IPS-18c (cell line): ENCODE measurements around the gene ERC1.
"Not testable (repeated sequence)": the region's sequence is repeated elsewhere in the genome, so short reads cannot be mapped to it uniquely, and the experiment has no call there.

ENCODE experiments used
- H3K4me3 ChIP-seq: 2 replicates; pipeline ENCODE4 v1.7.0; 2013; ENCODE audit warnings: low read depth, mild to moderate bottlenecking, low read length, moderate library complexity; ENCODE audit not compliant: insufficient read depth
- H3K9me3 ChIP-seq: one replicate; pipeline ENCODE4 v1.6.1; 2013; ENCODE audit warnings: mild to moderate bottlenecking, low read length, moderate library complexity; ENCODE audit not compliant: control insufficient read depth, insufficient read depth

The ERC1 gene

DNA sequence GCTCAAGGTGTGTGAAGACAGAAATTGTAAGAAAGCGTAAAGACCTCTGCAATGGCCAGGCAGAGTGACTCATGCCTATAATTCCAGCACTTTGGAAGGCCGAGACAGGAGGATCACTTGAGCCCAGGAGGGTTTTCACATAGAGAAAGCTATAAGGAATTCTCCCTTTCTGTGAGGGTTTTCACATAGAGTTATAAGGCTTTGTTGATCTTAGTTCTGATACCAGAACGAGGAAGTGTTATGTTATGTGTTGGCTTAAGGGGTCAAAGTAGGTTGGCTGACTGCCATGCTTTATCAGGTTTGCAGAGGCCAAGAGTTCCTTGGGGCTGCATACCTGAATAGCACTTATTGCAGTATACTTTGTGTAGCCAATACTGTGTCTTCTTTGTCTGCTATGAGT, 139.1 kb downstream of the ERC1 start:
- H3K9me3 ChIP-seq, result no peaks in the 10 kb centered on the region
- no peak overlapping the region for H3K4me3 ChIP-seq

DNA sequence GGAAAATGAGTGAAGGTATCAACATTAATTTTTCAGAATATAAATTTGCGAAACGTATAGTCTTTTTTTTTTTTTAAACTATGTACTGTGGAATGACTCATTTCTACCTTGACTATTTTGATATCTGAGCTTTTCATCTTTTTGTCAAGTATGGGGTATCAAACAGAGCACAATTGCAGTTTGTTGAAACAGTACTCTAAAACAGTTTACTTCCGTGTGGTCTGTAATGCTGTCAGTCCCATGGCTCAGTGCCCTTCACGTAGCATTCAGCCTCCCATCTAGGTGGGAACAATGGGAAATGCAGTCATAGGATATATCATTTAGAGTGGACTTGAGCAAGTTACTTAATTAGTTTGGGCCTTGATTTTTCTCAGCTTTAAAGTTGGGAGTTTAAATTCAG, 139.5 kb downstream of the ERC1 start:
- no peak overlapping the region for H3K4me3 ChIP-seq

DNA sequence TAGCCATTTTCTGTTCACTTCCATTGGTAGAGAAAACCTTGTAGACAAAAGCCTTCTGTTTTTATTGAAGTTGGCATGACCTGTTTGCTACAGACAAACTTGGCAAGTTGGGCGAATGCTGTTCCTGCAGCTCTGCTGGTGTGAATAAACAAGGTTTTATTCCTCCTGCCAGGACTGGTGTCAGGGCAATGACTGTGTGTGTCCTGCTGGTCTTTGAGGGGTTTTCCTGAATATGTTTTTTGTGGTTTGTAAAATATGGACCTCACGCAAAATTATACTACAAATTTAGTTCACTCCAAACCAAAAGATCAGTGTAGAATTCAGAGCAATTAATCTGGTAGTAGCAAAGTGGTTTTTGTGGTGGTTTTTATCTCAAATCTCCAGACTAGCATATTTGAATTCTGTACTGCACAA, 140.8 kb downstream of the ERC1 start:
- H3K4me3 ChIP-seq, result no peak overlapping the region
- H3K9me3 ChIP-seq, result no peaks in the 10 kb centered on the region

More for the DNA sequence above, 139.5 kb downstream of the ERC1 start:
- no peaks in the 10 kb centered on the region for H3K9me3 ChIP-seq

GRCh38 chr12:1132311-1132710, 141.3 kb downstream of the ERC1 start:
- Histone ChIP-seq H3K4me3 (no peak overlapping the region), H3K9me3 (no peaks in the 10 kb centered on the region)

- Histone ChIP-seq H3K9me3 (peaks cover 2% of the 10 kb centered on the region), H3K4me3 (no peak overlapping the region)
Observed at GRCh38 chr12:1138691-1139090, 147.7 kb downstream of the ERC1 start.

DNA sequence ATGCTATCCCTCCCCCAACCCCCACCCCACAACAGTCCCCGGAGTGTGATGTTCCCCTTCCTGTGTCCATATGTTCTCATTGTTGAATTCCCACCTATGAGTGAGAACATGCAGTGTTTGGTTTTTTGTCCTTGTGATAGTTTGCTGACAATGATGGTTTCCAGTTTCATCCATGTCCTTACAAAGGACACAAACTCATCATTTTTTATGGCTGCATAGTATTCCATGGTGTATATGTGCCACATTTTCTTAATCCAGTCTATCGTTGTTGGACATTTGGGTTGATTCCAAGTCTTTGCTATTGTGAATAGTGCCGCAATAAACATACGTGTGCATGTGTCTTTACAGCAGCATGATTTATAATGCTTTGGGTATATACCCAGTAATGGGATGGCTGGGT, 155.7 kb downstream of the ERC1 start:
- not testable (repeated sequence) for H3K9me3 ChIP-seq, H3K4me3 ChIP-seq

GRCh38 chr12:1147821-1148220, 156.8 kb downstream of the ERC1 start:
- H3K4me3 ChIP-seq, result no peak overlapping the region
- H3K9me3 ChIP-seq, result no peaks in the 10 kb centered on the region

DNA sequence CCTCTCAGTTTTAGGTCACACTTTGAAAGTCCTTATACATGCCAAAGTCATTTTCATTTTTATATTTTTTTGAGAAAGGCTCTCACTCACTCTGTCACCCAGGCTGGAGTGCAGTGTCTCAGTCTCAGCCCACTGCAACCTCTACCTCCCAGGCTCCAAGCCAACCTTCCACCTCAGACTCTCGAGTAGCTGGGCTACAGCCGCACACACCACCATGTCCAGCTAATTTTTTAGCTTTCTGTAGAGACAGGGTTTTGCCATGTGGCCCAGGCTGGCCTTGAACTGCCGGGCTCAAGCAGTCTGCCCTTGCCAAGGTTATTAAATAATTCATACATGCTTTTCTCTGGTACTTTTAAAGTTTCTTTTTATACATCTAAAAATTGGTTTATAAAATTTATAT, 166.0 kb downstream of the ERC1 start:
- no peaks in the 10 kb centered on the region for H3K9me3 ChIP-seq
- H3K4me3 ChIP-seq, result no peak overlapping the region

- no peaks in the 10 kb centered on the region for H3K9me3 ChIP-seq
- no peak overlapping the region for H3K4me3 ChIP-seq
Observed at GRCh38 chr12:1161197-1161596, 170.2 kb downstream of the ERC1 start.

GRCh38 chr12:1162081-1162760, 171.2 kb downstream of the ERC1 start:
- Histone ChIP-seq H3K9me3 (no peaks in the 10 kb centered on the region), H3K4me3 (no peak overlapping the region)

DNA sequence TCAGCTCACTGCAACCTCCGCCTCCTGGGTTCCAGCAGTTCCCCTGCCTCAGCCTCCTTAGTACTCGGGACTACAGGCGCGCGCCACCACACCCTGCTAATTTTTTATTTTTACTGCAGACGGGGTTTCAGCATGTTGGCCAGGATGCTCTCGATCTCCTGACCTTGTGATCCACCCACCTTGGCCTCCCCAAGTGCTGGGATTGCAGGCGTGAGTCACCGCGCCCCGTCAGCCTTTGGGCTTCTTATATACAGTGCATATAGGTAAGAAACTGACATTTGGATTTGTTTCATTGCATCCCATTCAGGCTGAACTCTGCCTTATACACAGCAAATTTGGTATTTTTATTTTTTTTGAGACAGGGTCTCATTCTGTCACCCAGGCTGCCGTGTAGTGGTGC, 176.8 kb downstream of the ERC1 start:
- Histone ChIP-seq H3K4me3 (no peak overlapping the region), H3K9me3 (no peaks in the 10 kb centered on the region)

- Histone ChIP-seq H3K9me3 (no peaks in the 10 kb centered on the region), H3K4me3 (no peak overlapping the region)
Observed at GRCh38 chr12:1170411-1170810, 179.4 kb downstream of the ERC1 start.

GRCh38 chr12:1171657-1172408, 180.8 kb downstream of the ERC1 start:
- H3K4me3 ChIP-seq, result no peak overlapping the region

DNA sequence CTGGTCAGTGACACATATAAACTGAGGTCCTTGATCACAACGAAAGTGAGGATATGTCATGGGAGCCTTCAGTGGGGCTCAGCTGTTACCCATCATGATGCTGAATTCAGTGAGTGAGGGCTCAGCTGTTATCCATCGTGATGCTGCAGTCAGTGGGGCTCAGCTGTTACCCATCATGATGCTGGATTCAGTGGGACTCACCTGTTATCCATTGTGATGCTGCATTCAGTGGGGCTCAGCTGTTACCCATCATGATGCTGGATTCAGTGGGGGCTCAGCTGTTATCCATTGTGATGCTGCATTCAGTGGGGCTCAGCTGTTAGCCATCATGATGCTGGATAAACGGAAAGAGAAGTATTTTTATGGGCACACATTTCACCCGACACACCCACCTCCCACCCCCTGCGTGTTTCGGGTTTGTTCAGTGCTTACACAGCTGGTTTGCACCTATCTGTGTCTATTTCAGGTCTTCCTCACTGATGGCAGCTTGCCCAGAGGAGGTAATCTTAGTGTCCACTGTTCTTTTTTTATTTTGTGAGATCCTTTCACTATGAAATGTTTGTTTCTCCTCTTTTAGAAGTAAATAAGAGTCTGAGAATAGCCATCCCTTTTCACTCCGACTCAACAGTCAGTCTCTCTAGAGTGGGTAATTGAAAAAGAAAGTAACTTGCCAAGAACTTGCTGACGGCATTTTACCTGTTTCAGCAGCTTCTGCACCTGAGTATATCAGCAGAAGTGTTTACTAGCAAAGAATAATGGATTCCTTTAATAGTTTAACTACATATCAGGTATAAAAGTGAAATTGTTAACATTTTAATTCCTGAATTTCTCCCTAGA, 183.0 kb downstream of the ERC1 start:
- Histone ChIP-seq H3K9me3 (no peaks in the 10 kb centered on the region), H3K4me3 (no peak overlapping the region)

More at GRCh38 chr12:1171657-1172408, 180.8 kb downstream of the ERC1 start:
- no peaks in the 10 kb centered on the region for H3K9me3 ChIP-seq

- H3K4me3 ChIP-seq, result no peak overlapping the region
- H3K9me3 ChIP-seq, result no peaks in the 10 kb centered on the region
Observed at GRCh38 chr12:1174659-1175058, 183.6 kb downstream of the ERC1 start.

GRCh38 chr12:1176191-1176590, 185.2 kb downstream of the ERC1 start:
- Histone ChIP-seq H3K4me3 (no peak overlapping the region), H3K9me3 (no peaks in the 10 kb centered on the region)

DNA sequence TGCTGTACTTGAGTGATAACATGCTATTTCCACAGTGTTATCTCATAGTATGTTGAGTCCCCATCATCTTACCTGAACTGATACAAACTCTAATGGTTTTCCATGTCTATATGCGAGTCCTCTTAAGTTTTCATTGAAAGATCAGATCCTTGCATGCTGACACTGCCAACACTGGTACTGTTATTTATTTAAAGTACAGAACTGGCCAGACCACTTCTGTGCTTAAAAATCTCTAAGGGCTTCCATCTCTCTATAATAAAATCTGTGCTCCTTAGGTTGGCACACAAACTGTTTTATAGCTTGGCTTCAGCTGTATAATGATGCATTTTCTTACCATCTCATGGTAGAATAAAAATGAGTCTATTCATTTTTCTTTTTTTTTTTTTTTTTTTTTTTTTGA, 188.1 kb downstream of the ERC1 start:
- Histone ChIP-seq H3K9me3 (no peaks in the 10 kb centered on the region), H3K4me3 (no peak overlapping the region)

DNA sequence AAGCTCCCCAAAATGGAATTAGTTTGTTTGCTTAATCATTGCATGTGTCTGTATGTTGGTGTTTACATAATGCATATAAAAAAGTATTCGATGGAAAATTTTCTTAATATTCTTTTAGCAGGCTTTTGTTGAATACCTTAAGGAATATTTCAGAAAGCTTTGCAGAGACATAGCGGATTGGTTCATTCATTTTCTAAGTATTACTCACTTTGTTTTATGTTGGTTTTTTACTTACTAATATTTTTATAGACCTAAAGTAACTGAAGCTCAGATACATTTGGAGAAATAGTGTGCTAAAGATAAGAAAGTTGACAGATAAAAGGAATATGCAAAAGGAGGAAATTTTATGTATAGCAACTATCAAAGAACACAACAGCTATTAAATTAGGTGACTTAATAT, 191.0 kb downstream of the ERC1 start:
- no peaks in the 10 kb centered on the region for H3K9me3 ChIP-seq
- no peak overlapping the region for H3K4me3 ChIP-seq
